Measurements from ENCODE around the gene SLAMF8.

SLAMF8 gene

DNA sequence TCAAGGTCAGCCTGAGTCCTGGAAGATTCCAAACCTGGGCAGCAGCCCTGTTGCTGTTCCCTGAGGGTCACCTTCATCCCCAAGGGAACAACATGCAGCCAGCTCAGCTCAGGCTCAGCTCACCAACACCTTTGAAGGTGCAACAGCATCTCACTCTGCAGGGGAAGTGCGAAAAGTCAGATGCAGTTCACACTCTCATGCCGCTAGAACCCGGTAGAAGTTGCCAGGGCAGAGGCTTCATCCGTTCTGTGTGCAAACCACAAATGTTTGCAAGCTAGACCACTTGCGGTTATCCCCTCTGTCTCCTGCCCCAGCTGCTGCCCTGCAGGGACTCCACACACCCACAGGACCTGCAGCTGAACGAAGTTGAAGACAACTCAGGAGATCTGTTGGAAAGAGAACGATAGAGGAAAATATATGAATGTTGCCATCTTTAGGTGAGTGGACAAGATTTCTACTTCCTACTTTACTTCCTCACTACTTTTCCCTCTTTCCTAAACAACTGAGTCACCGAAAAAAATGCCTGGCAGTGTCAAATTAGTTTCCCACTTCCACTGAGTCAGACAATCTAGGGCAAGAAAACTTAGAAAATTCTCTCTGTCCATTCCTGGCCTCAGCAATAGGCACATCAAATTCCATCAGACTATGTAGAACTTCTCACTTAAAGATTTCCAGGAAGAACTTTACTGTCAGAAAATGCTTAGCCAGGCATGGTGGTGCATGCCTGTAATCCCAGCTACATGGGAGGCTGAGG lies 26.3 kb upstream of the SLAMF8 start:
- Histone ChIP-seq H3K4me3 (ENCODE audit: low read depth, low read length) (no peak overlapping the region), H2AFZ (no peak overlapping the region), H3K9ac (no peak overlapping the region), H3K4me2 (ENCODE audit: low read length) (no peak overlapping the region), H3K27me3 (ENCODE audit: control insufficient read depth, insufficient read depth, low read length) (no peaks in the 10 kb centered on the region), H3K4me1 (peaks cover 11% of the 10 kb centered on the region), H3K36me3 (ENCODE audit: control insufficient read depth, insufficient read depth, low read length) (no peaks in the 10 kb centered on the region), H3K79me2 (no peaks in the 10 kb centered on the region), H3K27ac (no peak overlapping the region), H3K9me3 (ENCODE audit: control insufficient read depth, low read length) (no peaks in the 10 kb centered on the region)
- TF ChIP-seq, protein P1, sequence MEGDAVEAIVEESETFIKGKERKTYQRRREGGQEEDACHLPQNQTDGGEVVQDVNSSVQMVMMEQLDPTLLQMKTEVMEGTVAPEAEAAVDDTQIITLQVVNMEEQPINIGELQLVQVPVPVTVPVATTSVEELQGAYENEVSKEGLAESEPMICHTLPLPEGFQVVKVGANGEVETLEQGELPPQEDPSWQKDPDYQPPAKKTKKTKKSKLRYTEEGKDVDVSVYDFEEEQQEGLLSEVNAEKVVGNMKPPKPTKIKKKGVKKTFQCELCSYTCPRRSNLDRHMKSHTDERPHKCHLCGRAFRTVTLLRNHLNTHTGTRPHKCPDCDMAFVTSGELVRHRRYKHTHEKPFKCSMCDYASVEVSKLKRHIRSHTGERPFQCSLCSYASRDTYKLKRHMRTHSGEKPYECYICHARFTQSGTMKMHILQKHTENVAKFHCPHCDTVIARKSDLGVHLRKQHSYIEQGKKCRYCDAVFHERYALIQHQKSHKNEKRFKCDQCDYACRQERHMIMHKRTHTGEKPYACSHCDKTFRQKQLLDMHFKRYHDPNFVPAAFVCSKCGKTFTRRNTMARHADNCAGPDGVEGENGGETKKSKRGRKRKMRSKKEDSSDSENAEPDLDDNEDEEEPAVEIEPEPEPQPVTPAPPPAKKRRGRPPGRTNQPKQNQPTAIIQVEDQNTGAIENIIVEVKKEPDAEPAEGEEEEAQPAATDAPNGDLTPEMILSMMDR (IDR thresholded peaks at IDR 0.05) = no peak

DNA sequence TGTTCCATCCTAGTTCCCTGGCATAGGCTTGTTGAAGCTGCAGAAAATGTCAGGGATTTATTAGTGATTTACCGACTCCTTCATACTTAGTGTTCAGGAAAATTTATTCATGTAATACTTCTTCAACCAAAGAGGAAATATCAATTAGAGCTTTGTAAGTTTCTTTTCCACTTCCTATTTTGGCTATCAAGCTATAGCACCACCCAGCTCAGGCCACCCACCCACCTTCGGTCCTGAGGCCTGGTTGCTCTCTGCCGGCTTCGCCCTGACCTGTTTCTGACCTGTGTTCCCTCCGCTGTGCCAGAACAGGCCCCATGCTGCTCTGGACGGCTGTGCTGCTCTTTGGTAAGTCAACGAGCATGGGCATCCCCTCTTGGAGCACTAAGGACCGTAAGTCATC lies 24.6 kb upstream of the SLAMF8 start, which contains the start of gene FCRL6:
Gene FCRL6, plus strand, starts transcription at position 250 of the 400 bp plus-strand sequence. Its CDS starts 65 bp downstream, at position 315.
- TF ChIP-seq, protein P1 (IDR thresholded peaks at IDR 0.05) = no peak

DNA sequence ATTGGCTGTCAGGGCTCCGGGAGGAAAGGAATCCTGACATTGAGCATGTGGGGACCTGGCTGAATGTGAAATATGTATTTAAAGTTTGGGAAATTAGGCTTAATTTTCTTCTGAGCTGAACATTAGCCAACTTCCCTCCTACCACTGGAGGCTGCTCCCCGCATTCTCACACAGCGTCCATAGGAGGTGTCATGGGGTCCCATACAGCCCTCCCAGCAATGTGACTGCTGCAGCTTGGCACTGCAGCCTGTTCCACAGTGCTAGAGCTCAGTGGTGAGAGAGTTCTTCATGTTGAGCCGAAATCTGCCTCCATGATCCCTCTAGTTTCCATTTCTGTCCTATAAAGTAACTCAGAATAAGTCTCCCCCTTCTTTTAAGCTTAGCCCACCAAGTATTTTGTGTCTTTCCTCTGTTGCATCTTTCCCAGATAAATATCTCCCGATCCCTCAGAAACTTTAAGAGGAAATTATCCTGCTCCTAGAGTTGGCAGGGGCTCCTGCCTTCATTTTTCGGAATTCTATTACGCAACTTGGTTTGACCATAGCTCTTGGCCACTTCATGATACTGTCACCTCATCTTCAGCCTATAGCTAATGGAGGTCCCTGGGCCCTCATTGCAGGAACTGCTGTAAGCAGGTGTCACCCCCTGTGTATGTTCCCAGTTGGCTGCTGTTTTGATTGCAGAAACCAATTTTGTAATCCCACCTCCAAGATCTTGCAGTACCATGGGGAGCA lies 22.6 kb upstream of the SLAMF8 start:
- peaks cover 16% of the 10 kb centered on the region for H3K4me1 ChIP-seq
- H3K4me3 ChIP-seq (ENCODE audit: low read depth, low read length) = no peak overlapping the region
- no peak overlapping the region for H3K4me2 ChIP-seq (ENCODE audit: low read length)
- no peaks in the 10 kb centered on the region for H3K36me3 ChIP-seq (ENCODE audit: control insufficient read depth, insufficient read depth, low read length)
- H3K9ac ChIP-seq = no peak overlapping the region
- peak overlapping the region; percentile 80 for H3K27ac ChIP-seq
- H3K79me2 ChIP-seq = no peaks in the 10 kb centered on the region
- no peaks in the 10 kb centered on the region for H3K9me3 ChIP-seq (ENCODE audit: control insufficient read depth, low read length)
- no peaks in the 10 kb centered on the region for H3K27me3 ChIP-seq (ENCODE audit: control insufficient read depth, insufficient read depth, low read length)
- TF ChIP-seq, protein P1 (IDR thresholded peaks at IDR 0.05) = no peak
- H2AFZ ChIP-seq = no peak overlapping the region

More for the DNA sequence above, 24.6 kb upstream of the SLAMF8 start, which contains the start of gene FCRL6:
- H3K27ac ChIP-seq = no peak within 1 kb of the TSS
- H3K27me3 ChIP-seq (ENCODE audit: control insufficient read depth, insufficient read depth, low read length) = no peaks in the 10 kb centered on the region
- H3K9me3 ChIP-seq (ENCODE audit: control insufficient read depth, low read length) = no peaks in the 10 kb centered on the region
- no peaks in the 10 kb centered on the region for H3K79me2 ChIP-seq
- H3K4me1 ChIP-seq = peaks cover 16% of the 10 kb centered on the region
- H3K4me3 ChIP-seq (ENCODE audit: low read depth, low read length) = no peak within 1 kb of the TSS
- no peak within 1 kb of the TSS for H3K4me2 ChIP-seq (ENCODE audit: low read length)
- H3K9ac ChIP-seq = no peak within 1 kb of the TSS
- no peaks in the 10 kb centered on the region for H3K36me3 ChIP-seq (ENCODE audit: control insufficient read depth, insufficient read depth, low read length)
- H2AFZ ChIP-seq = peak within 1 kb of the TSS; percentile 17

DNA sequence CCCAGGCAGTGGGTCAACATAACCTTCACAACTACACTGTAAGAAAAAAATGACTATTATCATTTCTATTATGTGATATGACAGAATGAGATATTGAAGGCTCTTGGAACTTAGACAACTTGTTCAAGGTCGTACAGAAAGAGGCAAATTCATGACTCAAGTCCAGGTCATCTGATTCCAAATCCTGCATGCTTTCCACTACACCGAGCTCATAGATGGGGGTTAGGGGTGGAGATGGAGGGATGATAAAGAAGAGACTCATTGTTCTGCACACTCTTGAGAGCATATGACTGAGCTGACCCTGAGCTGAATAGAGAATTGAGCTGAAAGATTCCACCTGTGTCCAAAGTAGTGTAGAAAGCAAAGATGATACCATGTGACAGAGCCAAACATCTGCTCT lies 21.7 kb upstream of the SLAMF8 start:
- no peaks in the 10 kb centered on the region for H3K36me3 ChIP-seq (ENCODE audit: control insufficient read depth, insufficient read depth, low read length)
- H3K79me2 ChIP-seq = no peaks in the 10 kb centered on the region
- no peak overlapping the region for H3K4me2 ChIP-seq (ENCODE audit: low read length)
- H3K4me1 ChIP-seq = peaks cover 16% of the 10 kb centered on the region
- H3K9ac ChIP-seq = no peak overlapping the region
- no peak overlapping the region for H2AFZ ChIP-seq
- no peaks in the 10 kb centered on the region for H3K9me3 ChIP-seq (ENCODE audit: control insufficient read depth, low read length)
- peak overlapping the region; percentile 80 for H3K27ac ChIP-seq
- no peaks in the 10 kb centered on the region for H3K27me3 ChIP-seq (ENCODE audit: control insufficient read depth, insufficient read depth, low read length)
- H3K4me3 ChIP-seq (ENCODE audit: low read depth, low read length) = no peak overlapping the region
- TF ChIP-seq, protein P1 (IDR thresholded peaks at IDR 0.05) = no peak

Measured in parathyroid adenoma (tissue), 2 donors.